ENCODE measurements around the gene IQCF6. TPM values are rescaled to one million over a fixed set of nuclear protein-coding genes. Genes with fewer than 3 reads are reported as not detected.
"Not testable (repeated sequence)": the region's sequence is repeated elsewhere in the genome, so short reads cannot be mapped to it uniquely, and the experiment has no call there.

The IQCF6 gene
- total RNA-seq, result not detected

DNA sequence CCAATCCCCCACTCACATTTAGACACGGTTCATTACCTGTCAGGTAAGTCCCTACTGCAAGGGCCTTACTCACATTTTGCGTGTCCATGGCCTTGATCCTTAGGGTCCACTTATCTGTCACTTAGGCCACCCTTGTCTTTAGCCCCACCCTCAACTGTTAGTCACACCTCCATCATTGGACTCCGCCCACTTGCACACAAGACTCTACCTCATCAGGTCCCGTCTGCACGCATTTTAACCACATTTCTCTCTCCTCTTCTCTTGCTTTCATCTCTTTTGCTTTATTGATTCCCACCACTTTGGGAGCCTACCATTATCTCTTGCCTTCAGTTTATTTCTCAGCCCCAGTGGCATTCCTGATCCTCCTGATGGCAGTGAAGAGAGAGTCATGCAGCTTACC, at the start of gene IQCF6:
Gene IQCF6 (minus strand): TSS at position 101 of the 400 bp plus-strand sequence. CDS start 13 bp downstream, at position 88.
- ATAC-seq, result no peak

- no peak for ATAC-seq
Measured at GRCh38 chr3:51828297-51828696, 49.3 kb upstream of the IQCF6 start.

- no peak for ATAC-seq
Measured at GRCh38 chr3:51819709-51820406, 40.8 kb upstream of the IQCF6 start.

DNA sequence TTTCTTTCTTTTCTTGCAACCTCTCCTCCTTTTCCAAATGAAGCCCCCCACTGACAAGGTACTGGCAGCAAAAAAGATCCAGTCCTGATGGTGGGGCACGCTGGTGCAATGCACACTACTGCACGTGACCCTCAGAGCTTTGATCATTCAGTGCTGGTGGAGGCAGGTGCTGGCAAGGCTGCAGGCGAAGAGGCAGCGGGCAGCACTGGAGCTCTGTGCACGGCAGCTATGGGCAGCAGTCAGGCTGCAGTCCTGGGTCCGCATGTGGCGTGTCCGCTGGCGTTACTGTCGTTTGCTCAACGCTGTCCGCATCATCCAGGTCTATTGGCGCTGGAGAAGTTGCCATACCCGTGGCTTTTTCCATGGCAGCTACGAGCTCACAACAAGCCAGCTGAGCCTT, 40.1 kb upstream of the IQCF6 start:
- no peak for ATAC-seq

GRCh38 chr3:51817375-51817774, 38.3 kb upstream of the IQCF6 start:
- no peak for ATAC-seq

DNA sequence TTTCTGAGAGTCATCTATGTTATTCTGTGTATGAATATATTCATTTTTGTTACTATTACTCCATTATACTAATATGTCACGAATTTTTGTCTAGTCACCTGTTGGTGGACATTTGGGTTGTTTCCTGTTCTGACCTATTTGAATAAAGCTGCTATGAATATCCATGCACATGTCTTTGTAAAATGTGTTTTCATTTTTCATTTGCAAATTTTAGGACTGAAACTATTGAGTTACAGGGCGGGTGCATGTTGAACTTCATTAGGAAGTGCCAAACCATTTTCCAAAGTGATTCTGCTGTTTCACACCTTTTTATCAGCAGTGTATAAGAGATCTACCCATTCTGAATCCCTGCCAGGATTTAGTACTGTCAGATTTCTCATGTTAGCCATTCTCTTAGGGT, 37.7 kb upstream of the IQCF6 start:
- ATAC-seq, result no peak

DNA sequence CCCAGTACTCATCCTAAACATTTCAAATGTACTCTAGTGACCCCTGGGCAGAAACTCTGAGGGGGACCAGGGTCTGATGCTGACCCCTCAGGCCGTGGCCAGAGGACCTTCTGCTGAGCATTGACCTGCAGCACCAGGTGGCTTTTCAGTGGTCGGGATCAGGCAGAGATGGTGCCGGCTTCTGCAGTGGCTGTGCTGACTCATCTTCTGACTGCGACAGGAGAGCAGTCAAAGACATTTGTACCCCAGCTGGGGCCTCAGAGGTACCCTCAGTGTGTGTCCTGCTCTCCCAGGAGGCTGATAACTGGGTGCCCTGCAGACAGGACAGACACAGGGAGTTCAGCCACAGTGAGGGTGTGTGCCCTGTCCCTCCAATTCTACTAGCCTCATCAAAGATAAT, 36.6 kb upstream of the IQCF6 start:
- no peak for ATAC-seq

DNA sequence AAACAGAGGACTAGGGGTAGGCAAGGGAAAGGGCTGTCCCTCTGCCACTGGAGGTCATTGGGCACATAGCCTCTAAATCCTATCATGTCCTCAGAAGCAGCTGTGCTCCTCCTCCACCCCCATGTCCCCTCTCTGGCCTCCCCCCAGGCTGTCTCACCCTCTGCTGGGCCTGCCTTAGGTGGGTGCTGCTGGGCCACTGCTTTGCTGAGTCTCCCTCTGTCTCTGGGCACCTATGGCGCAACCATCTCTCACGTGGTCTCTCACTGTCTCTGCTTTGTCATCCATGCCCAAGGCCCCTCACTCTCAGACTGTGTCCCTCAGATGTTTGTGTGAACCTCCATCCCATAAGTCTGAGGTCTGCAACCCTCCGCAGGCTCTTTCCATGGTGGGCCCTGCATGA, 35.0 kb upstream of the IQCF6 start:
- no peak for ATAC-seq

- ATAC-seq, result no peak
Measured at GRCh38 chr3:51813539-51813938, 34.5 kb upstream of the IQCF6 start.

GRCh38 chr3:51808934-51809333, 29.9 kb upstream of the IQCF6 start:
- no peak for ATAC-seq

GRCh38 chr3:51802106-51802703, 23.2 kb upstream of the IQCF6 start:
- ATAC-seq, result no peak

- ATAC-seq, result no peak
Measured at GRCh38 chr3:51800750-51801125, 21.7 kb upstream of the IQCF6 start.

DNA sequence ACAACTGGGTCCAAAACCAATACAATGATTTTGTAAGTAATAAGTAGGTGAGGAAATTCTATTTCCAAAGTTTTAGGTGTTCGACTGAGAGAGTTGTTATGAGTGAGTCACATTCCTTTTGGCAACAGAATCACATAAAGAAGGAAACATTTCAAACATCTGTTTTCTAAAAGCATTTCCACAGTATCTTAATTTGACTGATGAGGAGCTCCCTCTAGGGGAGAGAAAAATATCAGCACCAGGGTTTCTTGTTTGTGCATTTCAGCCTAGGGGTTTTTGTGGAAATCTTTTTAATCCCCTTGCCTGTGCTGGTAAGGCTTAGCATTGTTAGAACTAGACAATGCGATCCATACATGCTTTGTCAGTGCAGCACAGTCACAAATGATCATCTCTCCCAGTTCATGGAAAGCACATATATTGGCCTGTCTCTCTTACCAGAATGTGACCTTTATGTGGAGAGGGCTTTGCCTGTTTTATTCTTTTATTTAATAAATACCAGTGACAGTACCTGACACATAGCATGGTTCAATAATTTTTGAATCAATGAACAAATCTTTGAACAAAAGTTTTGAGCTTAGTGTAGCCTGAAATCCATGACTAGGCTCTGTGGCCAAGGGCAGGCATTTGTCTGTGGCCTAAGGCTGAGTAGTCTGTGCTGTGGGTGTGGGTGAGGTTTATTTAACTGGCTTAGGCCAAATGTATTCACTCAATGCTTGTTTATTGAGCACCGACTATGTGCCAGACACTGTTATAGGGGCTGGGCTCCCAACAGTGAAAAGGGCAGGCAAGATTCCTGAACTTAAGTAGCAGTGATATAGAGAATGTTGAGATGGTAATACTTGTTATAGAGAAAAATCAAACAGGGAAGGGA, 21.1 kb upstream of the IQCF6 start:
- ATAC-seq, result peak; percentile 89

DNA sequence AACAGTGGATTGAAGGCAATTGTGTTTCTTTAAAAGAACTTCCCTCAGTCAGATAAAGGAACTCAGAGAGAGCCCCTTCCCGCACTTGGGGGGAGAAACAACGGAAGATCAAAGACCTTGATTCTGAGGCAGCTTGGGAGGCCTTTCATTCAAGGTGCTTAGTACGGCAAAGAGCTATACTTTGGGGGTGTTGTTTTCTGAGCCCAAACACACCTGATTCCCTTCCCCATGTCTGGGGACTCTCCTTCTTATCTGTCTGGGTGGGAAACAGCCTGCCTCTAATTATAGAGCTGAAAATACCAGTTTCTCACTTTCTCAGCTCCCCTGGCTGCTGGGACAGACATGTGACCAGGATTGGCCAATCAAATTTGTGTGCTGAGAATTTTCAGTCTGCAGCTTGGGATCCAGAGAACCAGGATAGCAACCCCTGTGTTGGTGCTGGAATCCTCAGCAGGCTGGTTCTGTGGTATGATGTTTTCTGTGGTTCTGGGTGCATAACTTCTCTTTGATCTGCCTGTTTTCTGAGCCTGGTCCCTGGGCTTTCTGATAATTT, 19.4 kb upstream of the IQCF6 start:
- ATAC-seq, result no peak

DNA sequence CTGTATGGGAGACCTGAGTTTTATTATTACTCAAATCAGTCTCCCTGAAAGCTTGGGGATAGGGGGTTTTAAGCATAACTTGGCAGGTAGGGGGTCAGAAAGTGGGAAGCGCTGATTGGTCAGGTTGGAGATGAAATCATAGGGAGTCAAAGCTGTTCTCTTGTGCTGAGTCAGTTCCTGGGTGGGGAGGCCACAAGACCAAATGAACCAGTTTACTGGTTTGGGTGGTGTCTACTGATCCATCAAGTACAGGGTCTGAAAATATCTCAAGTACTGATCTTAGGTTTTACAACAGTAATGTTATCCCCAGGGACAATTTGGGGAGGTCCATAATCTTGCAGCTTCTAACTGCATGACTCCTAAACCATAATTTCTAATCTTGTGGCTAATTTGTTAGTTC, 17.8 kb upstream of the IQCF6 start:
- ATAC-seq, result no peak

DNA sequence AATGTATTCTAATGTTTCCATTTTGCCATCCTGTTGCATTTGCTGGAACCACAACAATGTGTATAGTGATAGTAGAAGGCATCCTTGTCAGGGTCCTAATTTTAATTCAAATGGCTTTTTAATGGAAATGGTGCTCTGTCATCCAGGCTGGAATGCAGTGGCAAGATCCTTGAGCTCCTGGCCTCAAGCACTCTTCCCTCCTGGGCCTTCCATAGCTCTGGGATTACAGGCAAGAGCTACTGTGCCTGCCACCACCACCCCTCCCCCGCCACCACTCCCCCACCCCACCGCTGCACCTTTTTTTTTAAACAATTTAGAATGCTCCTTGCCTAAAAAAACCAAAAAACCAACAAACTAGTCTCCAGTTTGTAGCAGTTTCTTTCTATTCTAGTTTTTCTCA, 15.2 kb upstream of the IQCF6 start:
- no peak for ATAC-seq

- no peak for ATAC-seq
Measured at GRCh38 chr3:51792206-51792605, 13.2 kb upstream of the IQCF6 start.

- no peak for ATAC-seq
Measured at GRCh38 chr3:51789437-51789836, 10.4 kb upstream of the IQCF6 start.

- not testable (repeated sequence) for ATAC-seq
Measured at GRCh38 chr3:51787576-51787975, 8.5 kb upstream of the IQCF6 start.

DNA sequence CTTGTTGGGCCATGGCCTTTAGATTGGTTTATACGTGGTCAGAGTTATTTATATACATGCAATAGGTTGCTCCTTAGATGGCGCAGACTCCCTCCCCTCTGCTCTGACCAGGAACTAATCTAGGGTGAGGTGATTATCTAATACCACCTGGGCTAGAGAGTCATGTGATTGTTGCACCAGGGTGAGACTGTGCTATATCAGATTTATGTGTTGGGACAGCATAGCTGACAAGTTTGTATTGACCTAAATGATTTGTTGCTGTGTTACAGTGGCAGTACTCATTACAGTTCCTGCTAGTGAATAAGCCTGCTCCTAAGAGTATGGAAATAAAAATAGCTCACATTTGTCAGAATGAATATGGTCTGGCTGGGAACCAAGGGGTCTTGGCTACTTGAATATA, 7.2 kb upstream of the IQCF6 start:
- no peak for ATAC-seq

- no peak for ATAC-seq
Measured at GRCh38 chr3:51778554-51778953, 483 bp downstream of the IQCF6 start.

GRCh38 chr3:51777985-51778384, 1.1 kb downstream of the IQCF6 start:
- no peak for ATAC-seq

GRCh38 chr3:51773529-51774056, 5.4 kb downstream of the IQCF6 start:
- no peak for ATAC-seq
